Hypothalamus (tissue), 51 donors: ENCODE measurements around the gene CDK5RAP3.

ENCODE experiments used
- DNase-seq, 51 donors: peaks; one replicate each; lab custom pipeline; 2025; lab: John Stamatoyannopoulos, UW

The CDK5RAP3 gene

GRCh38 chr17:47948706-47949196 is 22.2 kb upstream of the CDK5RAP3 start:
- DNase-seq = no peak

GRCh38 chr17:47949197-47949759 is 21.6 kb upstream of the CDK5RAP3 start:
- DNase-seq = peak; percentile 18 to 88 (median 70)

- DNase-seq = peak in 1 of 51 donors; percentile 10
Observed at GRCh38 chr17:47949946-47950345, 21.0 kb upstream of the CDK5RAP3 start.

GRCh38 chr17:47950448-47950847 is 20.5 kb upstream of the CDK5RAP3 start:
- DNase-seq = no peak

- DNase-seq = no peak
Observed at GRCh38 chr17:47952171-47953021, 18.5 kb upstream of the CDK5RAP3 start.

GRCh38 chr17:47953909-47954308 is 17.0 kb upstream of the CDK5RAP3 start:
- no peak for DNase-seq

GRCh38 chr17:47955497-47956461 is 15.1 kb upstream of the CDK5RAP3 start:
- DNase-seq = no peak

- no peak for DNase-seq
Observed at GRCh38 chr17:47956791-47957590, 13.9 kb upstream of the CDK5RAP3 start.

- no peak for DNase-seq
Observed at GRCh38 chr17:47957591-47958490, 13.1 kb upstream of the CDK5RAP3 start, which contains the start of gene PRR15L. PRR15L (minus strand) TSS chr17:47957883; CDS start chr17:47953234, 4,649 bp downstream.

- no peak for DNase-seq
Observed at GRCh38 chr17:47959825-47960655, 10.9 kb upstream of the CDK5RAP3 start.

- no peak for DNase-seq
Observed at GRCh38 chr17:47961406-47961805, 9.5 kb upstream of the CDK5RAP3 start.

- no peak for DNase-seq
Observed at GRCh38 chr17:47962901-47963300, 8.0 kb upstream of the CDK5RAP3 start.

- no peak for DNase-seq
Observed at GRCh38 chr17:47964856-47965255, 6.1 kb upstream of the CDK5RAP3 start.

- DNase-seq = no peak
Observed at GRCh38 chr17:47966079-47966519, 4.8 kb upstream of the CDK5RAP3 start.

GRCh38 chr17:47967607-47968252 is 3.2 kb upstream of the CDK5RAP3 start:
- DNase-seq = no peak

GRCh38 chr17:47968836-47969235 is 2.1 kb upstream of the CDK5RAP3 start:
- no peak for DNase-seq
